GM19397 (cell line): ENCODE data around the gene NEK5.
A peak's percentile ranks its signal among the peaks of the same experiment; 100 is the strongest.
"Not testable (repeated sequence)": the region's sequence is repeated elsewhere in the genome, so short reads cannot be mapped to it uniquely, and the experiment has no call there.

ENCODE experiments used
- ATAC-seq: cut with Tn5 transposase; IDR thresholded peaks from one replicate; pipeline ENCODE4 v1.9.1; 2021; ENCODE audit warnings: mild to moderate bottlenecking, moderate library complexity; ENCODE audit not compliant: unreplicated experiment

Gene NEK5

DNA sequence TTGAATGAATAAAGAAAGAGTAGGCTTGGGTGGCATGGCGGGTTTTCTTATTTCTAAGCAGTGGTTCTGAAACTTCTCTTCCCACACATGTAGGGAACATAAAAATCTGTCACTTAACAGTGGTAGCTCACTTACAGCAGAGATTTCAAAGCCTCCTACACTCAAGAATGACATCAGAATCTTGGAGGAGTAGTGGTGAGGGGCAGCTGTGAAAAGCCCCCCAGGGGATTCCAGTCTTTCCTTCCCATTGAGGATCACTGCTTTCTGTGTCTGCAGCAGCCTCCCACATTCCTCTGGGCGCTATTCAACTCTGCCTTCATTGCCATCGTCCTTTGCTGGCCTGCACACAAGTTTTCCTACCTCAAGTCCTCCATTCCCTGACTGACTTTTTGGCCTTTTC is 8.6 kb upstream of the NEK5 start:
- no peak for ATAC-seq

DNA sequence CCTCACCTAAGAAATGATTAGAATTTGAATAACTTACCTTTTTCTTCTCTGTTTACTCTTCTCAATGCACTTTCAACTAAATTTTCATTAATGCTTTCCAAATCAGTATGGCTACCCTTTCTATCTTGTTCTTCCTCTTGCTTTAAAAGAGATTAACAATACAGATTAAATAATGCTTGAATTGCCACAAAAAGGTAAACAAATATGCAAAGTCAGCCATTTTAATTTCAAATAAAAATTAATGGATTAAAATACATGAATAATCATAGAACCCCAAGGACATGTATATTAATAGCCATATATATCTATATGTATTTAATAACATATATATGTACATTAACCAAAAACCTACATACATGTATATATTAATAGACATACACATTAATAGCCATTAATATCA is 7.9 kb upstream of the NEK5 start:
- no peak for ATAC-seq

DNA sequence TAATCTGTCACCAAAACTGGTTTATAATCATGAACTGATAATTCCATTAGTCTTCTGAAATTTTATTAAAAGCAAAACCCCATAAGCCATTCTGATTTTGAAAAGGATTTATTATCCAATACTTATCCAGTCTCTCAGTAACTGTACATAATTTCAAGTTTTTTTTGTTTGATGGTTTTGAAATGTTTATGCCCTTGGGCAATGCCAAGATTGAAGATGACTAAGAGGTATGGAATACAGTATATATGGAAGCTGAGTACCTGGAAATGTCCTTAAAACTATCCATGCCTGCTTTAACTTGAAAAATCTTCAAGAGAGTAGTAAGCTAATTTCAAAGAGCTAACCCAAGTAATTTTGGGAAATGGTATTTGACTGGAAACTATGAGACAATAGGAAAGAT is 1.8 kb upstream of the NEK5 start:
- no peak for ATAC-seq

DNA sequence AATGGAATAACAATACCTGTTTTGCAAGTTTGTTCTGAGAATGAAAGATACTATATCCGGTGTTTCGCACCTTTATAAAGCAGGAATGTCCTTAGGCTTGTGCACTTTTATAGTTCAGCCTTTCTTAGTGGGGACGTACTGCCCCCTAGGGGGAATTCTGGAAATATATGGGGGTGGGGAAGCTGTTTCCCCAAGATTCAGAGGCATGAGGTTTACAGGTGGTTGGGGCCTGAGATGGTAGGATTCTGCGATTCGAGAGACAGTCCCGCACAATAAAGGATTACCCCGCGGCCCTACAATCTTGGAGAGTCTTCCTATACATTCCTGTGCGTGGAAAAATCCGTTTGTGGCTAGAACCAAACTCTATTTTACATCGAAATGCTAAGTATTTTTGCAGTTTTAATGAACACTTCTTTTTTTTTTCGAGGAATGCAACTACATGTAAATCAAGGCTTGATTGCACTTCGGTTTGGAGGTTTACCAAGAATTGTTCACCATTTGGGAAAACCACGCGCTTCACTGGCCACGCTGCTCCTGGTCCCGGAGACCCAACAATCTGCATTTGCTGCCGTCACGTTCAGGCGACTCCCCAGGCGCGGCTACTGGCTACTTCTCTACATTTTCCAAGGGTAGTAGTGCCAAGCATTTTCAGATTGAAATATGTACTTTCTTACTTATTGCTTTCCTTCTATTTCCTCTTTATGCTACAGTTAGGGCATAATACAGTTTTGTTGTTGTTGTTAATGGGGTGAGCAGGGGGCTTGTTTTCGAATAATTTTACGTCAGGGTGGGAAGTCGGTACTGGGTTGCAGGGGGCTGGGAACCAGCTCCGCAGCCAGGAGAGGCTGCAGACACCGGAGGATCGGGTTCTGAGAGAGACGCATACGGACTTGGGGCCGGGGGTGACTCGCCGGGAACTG is 830 bp downstream of the NEK5 start:
- peak; percentile 17 for ATAC-seq

DNA sequence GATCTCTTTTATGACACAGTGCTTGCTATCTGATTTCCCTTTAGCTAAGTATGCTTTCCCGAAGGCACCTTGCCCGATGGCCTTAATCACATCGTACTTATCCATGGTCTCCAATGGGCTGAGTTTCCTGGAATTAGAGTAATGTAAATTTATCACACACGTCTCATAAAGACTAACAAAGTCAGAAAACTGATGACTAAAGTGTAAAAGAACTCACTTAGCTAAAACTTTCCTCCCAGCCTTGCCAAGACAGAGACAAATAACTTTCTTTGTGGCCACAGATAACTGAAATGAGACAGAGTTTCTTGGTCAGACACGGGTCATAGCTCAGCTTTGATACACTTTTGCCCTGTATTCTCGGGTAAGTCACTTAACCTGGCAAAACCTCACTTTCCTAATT is 1.5 kb downstream of the NEK5 start:
- no peak for ATAC-seq

DNA sequence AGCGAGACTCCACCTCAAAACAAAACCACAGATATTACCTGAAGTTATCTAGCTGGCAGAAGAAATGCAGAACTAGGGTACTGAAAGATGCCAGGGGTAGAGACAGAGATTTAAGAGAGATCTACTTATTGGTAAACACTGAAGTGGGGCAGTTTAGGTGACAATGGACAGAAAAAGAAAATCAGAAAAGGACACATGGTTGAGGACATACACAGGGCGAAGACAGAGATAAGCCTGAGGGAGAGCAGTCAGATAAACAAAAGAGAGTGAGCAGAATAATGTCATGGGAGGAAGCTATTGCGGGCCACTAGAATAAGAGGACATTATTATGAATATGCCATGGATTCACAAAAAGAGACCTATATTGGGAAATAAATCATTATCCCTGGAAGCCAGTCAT is 3.3 kb downstream of the NEK5 start:
- ATAC-seq: no peak

DNA sequence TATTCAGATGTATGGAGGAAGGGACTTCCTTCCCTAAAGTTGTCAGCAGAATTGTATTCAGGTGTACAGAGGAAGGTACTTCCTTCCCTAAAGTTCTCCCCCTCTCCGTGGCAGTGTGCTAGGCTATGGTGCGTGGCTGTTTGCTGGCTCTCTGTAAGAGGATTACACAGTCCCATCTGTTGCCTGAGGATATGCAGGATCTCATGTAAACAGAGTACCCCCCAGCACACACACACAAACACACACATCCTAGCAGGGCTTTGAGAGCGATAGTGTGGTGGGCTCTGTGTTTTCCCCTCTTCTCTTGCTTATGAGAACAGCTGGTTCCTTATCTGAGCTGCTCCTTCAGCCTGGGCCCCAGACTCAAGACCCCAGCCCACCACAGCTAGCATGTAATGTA is 10.3 kb downstream of the NEK5 start:
- ATAC-seq: no peak

DNA sequence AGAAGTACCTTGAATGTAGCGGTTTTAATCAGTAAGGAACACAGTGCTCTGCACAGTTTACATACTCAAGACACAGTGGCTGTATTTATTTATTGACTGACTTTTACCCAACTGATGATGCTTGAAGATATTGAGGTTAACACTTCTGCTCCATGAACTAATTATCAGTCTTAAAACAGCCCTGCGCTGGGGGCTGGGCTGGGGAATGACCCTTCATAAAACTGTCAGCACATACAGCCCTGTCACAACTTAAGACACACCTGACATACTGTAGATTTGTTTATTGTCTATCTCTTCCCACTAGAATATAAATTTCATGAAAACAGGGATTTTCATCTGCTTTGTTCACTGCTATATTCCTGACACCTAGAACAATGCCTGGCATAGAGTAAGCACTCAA is 10.8 kb downstream of the NEK5 start:
- no peak for ATAC-seq

DNA sequence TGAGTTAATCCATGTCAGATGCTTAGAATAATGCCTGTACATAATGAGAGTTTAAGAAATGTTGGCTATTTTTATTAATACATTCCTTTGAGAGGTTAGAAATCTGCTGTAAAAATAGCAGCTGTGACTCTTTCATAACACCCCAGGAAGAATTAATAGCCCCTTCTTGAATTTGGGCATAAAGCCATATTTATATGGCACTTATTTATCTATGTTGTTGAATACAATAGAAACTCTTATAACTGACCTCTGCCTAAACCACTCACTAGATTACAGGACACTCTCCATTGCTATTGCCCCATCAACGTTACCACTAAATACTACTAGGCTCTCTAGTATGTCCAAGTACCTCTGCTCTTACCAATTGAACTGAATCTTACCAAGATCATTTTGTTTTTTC is 16.3 kb downstream of the NEK5 start:
- ATAC-seq: no peak

DNA sequence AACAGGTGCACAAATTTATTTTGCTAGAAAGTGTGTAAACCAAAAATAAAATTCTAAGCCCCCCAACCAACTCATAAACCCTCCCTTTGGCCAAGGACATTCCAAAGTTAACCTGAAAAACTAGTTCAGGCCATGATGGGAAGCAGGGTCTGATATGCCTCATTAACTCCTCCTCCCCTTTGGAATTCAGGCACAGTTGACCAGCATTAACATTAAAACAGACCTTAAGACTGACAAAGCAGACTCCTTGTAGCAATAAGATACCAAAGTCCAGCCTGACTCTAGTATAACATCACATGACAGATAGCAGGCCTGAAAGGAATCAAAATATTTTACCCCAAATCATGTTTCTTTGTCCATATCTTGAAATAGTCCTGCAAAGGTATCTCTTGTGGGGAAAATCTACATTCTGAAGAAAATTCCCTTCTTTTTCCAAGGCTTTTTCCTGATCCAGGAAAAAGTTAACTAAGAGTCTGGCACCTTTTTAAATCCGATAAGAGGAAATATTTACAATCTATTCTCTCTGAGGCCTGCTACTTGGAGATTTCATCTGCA is 19.7 kb downstream of the NEK5 start:
- no peak for ATAC-seq

DNA sequence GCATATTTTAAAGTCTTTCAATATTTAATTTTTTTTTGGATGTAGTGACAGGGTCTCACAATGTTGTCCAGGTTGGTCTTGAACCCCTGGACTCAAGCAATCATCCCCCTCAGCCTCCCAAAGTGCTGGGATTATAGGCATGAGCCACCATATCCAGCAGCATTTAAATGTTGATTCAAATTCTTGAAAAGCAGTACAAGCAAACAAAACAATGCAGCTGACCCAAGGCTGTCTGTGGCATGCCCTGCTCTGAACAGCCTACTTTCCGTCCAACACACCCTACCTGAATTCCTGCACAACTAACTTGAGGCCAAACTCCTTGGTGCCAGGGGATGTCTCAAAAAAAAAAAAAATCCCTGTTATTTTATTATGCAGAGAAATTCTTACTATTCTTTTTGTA is 23.0 kb downstream of the NEK5 start:
- no peak for ATAC-seq

DNA sequence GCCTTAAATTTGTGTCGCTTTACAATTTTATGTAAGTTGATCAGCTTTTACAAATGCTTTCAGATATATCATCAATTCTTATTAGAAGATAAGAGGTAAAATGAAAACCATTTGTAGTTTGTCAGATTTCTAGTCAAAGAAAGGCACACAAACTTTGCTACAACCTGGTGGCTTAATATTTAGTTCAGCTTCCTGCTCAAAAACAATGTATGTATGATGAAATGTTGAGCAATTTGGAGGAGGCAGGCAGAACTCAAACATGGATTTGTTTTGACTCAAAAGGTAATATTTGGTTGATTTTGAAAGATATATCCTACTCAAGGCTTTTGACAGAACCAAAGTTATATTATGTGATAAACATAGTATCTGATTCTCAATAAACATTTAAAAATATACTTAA is 24.2 kb downstream of the NEK5 start:
- no peak for ATAC-seq

DNA sequence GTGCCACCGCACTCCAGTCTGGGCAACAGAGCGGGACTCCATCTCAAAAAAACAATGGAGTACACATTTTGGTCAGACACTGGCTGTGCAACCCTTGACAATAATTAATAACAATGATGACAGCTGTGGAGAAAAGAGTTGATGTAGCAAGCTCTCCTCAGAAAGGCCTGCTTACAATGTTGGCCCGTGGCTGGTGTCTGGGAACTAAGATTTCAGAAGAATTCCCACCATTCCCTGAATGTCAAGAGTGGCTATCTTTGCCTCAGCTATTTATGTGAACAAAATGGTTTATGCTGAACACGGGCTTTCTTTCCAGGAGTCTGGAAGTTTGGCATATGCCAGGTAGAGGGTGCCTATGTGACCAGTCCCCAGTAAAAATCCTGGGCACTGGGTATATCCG is 25.5 kb downstream of the NEK5 start:
- no peak for ATAC-seq

DNA sequence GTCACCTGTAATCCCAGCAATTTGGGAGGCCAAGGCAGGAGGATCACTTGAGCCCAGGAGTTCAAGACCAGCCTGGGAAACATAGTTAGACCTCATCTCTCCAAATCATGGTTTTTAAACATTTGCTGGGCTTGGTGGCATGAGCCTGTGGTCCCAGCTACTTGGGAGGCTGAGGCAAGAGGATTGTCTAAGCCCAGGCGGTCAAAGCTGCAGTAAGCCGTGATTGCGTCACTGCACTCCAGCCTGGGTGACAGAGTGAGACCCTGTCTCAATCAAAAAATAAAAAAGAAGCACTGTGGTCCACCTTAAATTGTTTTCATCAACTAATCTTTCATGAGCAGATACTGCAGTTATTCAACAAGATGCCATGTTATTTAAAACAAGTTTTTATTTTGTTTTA is 26.4 kb downstream of the NEK5 start:
- ATAC-seq: not testable (repeated sequence)

DNA sequence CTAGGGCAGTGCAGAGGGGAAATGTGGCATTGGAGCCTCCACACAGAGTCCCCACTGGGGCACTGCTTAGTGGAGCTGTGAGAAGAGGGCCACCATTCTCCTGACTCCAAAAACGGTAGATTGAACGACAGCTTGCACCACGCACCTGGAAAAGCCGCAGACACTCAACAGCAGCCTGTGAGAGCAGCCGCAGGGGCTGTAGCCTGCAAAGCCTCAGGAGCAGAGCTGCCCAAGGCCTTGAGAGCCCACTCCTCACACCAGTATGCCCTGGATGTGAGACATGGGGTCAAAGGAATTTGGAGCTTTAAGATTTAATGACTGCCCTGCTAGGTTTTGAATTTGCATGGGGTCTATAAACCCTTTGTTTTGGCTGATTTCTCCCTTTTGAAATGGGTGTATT is 31.7 kb downstream of the NEK5 start:
- ATAC-seq: no peak

DNA sequence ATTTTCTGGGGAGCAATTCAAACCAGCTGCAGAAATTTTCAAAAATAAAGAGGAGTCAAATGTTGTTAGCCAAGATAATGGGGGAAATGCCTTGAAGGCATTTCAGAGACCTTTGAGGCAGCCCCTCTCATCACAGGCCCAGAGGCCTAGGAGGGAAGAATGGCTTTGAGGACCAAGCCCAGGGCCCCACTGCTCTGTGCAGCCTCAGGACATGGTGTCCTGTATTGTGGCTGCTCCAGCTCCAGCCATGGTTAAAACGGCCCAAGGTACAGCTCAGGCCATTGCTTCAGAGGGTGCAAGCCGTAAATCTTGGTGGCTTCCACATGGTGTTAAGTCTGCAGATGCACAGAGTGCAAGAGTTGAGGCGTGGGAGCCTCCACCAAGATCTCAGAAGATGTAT is 32.1 kb downstream of the NEK5 start:
- no peak for ATAC-seq

DNA sequence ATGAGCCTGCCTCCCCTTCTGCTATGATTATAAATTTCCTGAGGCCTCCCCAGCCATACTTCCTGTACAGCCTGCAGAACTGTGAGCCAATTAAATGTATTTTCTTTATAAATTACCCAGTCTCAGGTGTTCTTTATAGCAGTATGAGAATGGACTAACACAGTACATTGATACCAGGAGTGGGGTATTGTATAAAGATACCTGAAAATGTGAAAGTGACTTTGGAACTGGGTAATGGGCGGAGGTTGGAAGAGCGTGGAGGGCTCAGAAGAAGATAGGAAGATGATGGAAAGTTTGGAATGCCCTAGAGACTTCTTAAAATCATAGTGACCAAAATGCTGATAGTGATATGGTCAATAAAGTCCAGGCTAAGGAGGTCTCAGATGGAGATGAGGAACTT is 32.8 kb downstream of the NEK5 start:
- ATAC-seq: no peak

DNA sequence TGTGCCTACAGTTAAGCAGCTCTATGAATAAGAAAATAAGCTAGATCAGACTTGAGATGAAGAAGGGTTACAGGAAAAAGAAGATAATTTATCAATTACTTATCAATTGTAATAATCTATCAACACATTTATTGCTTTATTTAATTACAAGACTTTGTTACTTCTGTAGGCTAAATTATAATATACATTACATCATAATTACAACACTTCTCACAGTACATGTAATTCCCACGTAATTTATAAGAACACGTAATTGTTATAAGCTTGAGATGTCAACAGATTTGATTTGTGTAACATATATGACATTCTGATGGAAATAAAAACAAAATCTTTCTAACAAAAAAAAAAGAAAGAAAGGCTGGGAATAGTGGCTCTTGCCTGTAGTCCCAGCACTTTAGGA is 36.8 kb downstream of the NEK5 start:
- ATAC-seq: no peak

DNA sequence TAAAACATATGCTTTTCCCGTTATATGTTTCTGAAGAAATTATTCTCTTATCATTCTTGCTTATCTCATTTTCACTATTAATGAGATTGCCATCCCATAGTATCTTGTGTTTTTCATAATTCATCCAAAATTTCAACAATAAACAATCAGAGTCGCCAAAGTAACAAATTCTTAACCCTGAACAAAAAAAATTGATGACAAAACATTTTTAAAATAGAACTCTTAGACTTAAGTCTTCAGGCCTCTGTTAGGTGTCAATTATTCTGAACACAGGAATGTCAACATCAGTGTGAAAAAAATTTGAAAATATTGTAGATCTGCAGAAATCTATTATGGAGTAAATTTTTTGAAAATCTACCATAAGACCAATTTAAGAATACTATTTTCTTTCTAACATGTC is 37.4 kb downstream of the NEK5 start:
- ATAC-seq: no peak

DNA sequence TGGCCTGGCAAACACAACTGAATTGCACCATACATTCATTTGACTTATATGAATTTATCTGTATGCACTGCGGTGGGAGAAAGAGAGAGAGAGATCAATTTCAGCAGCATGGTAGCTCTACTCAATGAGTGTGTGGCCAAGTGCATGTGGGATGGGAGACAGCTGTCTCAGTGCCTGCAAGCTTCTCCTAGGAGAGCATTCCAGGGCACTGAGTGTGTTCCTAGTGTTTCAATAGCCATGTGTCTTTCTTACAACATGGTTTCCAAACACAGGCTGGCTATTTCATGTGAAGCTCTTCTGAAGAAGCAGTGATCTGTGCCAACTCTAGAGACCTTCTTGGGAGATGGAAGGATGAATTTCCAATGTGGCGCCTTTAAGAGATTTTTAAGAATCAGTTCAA is 43.5 kb downstream of the NEK5 start:
- no peak for ATAC-seq

DNA sequence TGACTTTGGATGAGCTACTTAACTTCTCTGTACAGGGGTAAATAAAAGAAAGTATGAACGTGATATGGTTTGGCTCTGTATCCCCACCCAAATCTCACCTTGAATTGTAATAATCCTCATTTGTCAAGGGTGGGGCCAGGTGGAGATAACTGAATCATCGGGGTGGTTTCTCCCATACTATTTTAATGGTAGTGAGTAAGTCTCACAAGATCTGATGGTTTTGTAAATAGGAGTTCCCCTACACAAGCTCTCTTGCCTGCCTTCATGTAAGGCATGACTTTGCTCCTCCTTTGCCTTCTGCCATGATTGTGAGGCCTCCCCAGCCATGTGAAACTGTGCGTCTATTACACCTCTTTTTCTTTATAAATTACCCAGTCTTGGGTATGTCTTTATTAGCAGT is 43.9 kb downstream of the NEK5 start:
- ATAC-seq: not testable (repeated sequence)

DNA sequence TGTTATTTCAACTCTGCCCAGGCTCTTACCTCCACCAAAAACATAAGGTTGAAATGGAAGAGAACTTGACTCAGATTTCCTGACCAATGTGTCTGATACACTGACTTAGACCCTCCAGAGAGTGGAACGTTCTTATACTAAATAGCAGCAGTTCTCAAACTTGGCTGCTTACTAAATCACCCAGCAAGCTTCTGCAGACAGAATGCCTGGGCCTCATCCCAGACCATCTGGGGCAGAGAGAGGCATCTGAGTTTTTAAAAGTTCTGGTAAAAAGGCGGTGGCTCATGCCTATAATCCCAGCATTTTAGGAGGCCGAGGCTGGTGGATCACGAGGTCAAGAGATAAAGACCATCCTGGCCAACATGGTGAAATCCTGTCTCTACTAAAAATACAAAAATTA is 46.3 kb downstream of the NEK5 start:
- ATAC-seq: no peak

DNA sequence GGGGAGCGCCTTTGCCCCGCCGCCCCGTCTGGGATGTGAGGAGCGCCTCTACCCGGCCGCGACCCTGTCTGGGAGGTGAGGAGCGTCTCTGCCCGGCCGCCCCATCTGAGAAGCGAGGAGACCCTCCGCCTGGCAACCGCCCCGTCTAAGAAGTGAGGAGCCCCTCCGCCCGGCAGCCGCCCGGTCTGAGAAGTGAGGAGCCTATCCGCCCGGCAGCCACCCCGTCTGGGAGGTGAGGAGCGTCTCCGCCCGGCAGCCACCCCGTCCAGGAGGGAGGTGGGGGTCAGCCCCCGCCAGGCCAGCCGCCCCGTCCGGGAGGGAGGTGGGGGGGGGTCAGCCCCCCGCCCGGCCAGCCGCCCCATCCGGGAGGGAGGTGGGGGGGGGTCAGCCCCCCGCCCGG is 49.0 kb downstream of the NEK5 start:
- ATAC-seq: not testable (repeated sequence)
